Common myeloid progenitor, CD34-positive (primary cell): Measurements from ENCODE around the gene ABCA2.

Source experiments
- CTCF ChIA-PET: fragments of 350-600 bp; sonication (Branson Sonifier 250); formaldehyde crosslinking; loops from one replicate; lab custom pipeline; 2021; ENCODE audit warnings: antibody characterized with exemption; lab: Charles Lee
- POLR2A ChIA-PET: fragments of 350-600 bp; sonication (Branson Sonifier 250); formaldehyde crosslinking; loops from one replicate; lab custom pipeline; 2021; ENCODE audit warnings: antibody characterized with exemption; lab: Charles Lee
- DNase-seq, 3 donors: peaks; one replicate each; pipeline versions ENCODE4 v3.0.0 to v3.0.0-alpha.2; 2013
- H3K27ac ChIP-seq, 2 experiments: 1 replicate in 1 of 2; 2 replicates in 1 of 2; pipeline ENCODE4 v1.7.0; 2013; ENCODE audit warnings: inconsistent platforms in 2 of 2, low read length in 2 of 2, mild to moderate bottlenecking in 2 of 2, low read depth in 1 of 2, moderate library complexity in 1 of 2; ENCODE audit not compliant: severe bottlenecking in 2 of 2, insufficient read depth in 1 of 2, poor library complexity in 1 of 2
- H3K27me3 ChIP-seq, 5 experiments: replicated peaks in 2 of 5; 1 replicate in 3 of 5; 2 replicates in 2 of 5; pipeline versions ENCODE4 v1.6.1 to v1.7.0; 2013; ENCODE audit warnings: low read length in 4 of 5, mild to moderate bottlenecking in 2 of 5, moderate library complexity in 2 of 5, inconsistent platforms in 1 of 5; ENCODE audit not compliant: insufficient read depth in 5 of 5, control insufficient read depth in 4 of 5
- H3K36me3 ChIP-seq, 4 experiments: 1 replicate in 2 of 4; 2 replicates in 2 of 4; pipeline versions ENCODE4 v1.6.1 to v1.7.0; 2013; ENCODE audit warnings: low read length in 3 of 4, control low read depth in 1 of 4, mild to moderate bottlenecking in 1 of 4; ENCODE audit not compliant: control insufficient read depth in 4 of 4, insufficient read depth in 4 of 4
- H3K4me1 ChIP-seq, 4 experiments: 1 replicate in 3 of 4; 2 replicates in 1 of 4; pipeline versions ENCODE4 v1.6.1 to v1.7.1; 2013; ENCODE audit warnings: low read length in 3 of 4, mild to moderate bottlenecking in 3 of 4, control low read depth in 1 of 4, inconsistent platforms in 1 of 4, moderate library complexity in 1 of 4; ENCODE audit not compliant: control insufficient read depth in 4 of 4, insufficient read depth in 4 of 4; ENCODE audit errors: control extremely low read depth in 1 of 4
- H3K4me3 ChIP-seq, 7 experiments: 1 replicate in 4 of 7; 2 replicates in 3 of 7; pipeline versions ENCODE4 v1.5.1 to v1.7.0; 2013; ENCODE audit warnings: mild to moderate bottlenecking in 7 of 7, low read length in 6 of 7, moderate library complexity in 6 of 7, inconsistent platforms in 2 of 7, low read depth in 2 of 7, control low read depth in 1 of 7; ENCODE audit not compliant: insufficient read depth in 4 of 7, control insufficient read depth in 1 of 7; ENCODE audit errors: extremely low read depth in 1 of 7
- H3K9me3 ChIP-seq, 5 experiments: 1 replicate in 4 of 5; 2 replicates in 1 of 5; pipeline versions ENCODE4 v1.6.1 to v1.7.1; 2013; ENCODE audit warnings: low read length in 4 of 5, mild to moderate bottlenecking in 2 of 5, inconsistent platforms in 1 of 5, low read depth in 1 of 5, moderate library complexity in 1 of 5; ENCODE audit not compliant: control insufficient read depth in 4 of 5, insufficient read depth in 2 of 5; ENCODE audit errors: control extremely low read depth in 1 of 5
- WGBS: methylation state at CpG from one replicate; pipeline ENCODE4 v1.1.5; 2013; ENCODE audit not compliant: insufficient coverage; 5-methylcytosine and 5-hydroxymethylcytosine counted together

ABCA2 gene

GRCh38 chr9:137055385-137056364 lies 27.6 kb upstream of the ABCA2 start:
- Histone ChIP-seq H3K4me1 (peaks cover 0 to 33% (median 21%) of the 10 kb centered on the region in 4 experiments), H3K9me3 (no peaks in the 10 kb centered on the region), H3K4me3 (no peak overlapping the region), H3K36me3 (no peaks in the 10 kb centered on the region), H3K27ac (no peak overlapping the region), H3K27me3 (peaks cover 0 to 55% (median 18%) of the 10 kb centered on the region in 5 experiments)
- POLR2A ChIA-PET = no interaction called here
- CTCF ChIA-PET = interaction anchor here (0.7 to 7.8 kb wide), 4 partner anchors 9 to 26 kb away, joined by 4 to 76 read pairs (median 7); partner anchors contain the start of gene SAPCD2
- DNase-seq = no peak
- WGBS = 80% methylated on average over 22 of the region's 28 CpGs

GRCh38 chr9:137054932-137055384 lies 26.9 kb upstream of the ABCA2 start:
- Histone ChIP-seq H3K36me3 (no peaks in the 10 kb centered on the region), H3K4me3 (no peak overlapping the region), H3K9me3 (no peaks in the 10 kb centered on the region), H3K27me3 (peaks cover 0 to 62% (median 21%) of the 10 kb centered on the region in 5 experiments), H3K27ac (no peak overlapping the region), H3K4me1 (peaks cover 0 to 28% (median 21%) of the 10 kb centered on the region in 4 experiments)
- ChIA-PET POLR2A (no interaction called here), CTCF (interaction anchor here (1.5 to 7.8 kb wide), 2 partner anchors 8 to 13 kb away, joined by 9 to 76 read pairs; partner anchors contain the start of gene SAPCD2)
- no peak for DNase-seq
- WGBS = 98% methylated on average over 17 of the region's 17 CpGs

- Histone ChIP-seq H3K27ac (no peak within 1 kb of the TSS), H3K4me1 (peaks cover 0 to 28% (median 23%) of the 10 kb centered on the region in 4 experiments), H3K9me3 (no peaks in the 10 kb centered on the region), H3K27me3 (peaks cover 0 to 69% (median 22%) of the 10 kb centered on the region in 5 experiments), H3K4me3 (peak within 1 kb of the TSS in 5 of 7 experiments; percentile 20 to 52 (median 25)), H3K36me3 (no peaks in the 10 kb centered on the region)
- DNase-seq = peak in 1 of 3 donors; percentile 18
- CTCF ChIA-PET = interaction anchor here (7.8 kb wide), 1 partner anchor 14 kb away, joined by 76 read pairs; the partner anchor contains the start of gene SAPCD2
- POLR2A ChIA-PET = no interaction called here
- 22% methylated on average over 61 of the region's 90 CpGs for WGBS
These were observed 26.2 kb upstream of the ABCA2 start, which contains the start of gene ENTPD2 for GRCh38 chr9:137053944-137054931. ENTPD2 (minus strand) TSS chr9:137054061; CDS start chr9:137053997, 64 bp downstream.

GRCh38 chr9:137052998-137053943 lies 25.2 kb upstream of the ABCA2 start:
- peak overlapping the region in 5 of 7 experiments; percentile 20 to 52 (median 25) for H3K4me3 ChIP-seq
- POLR2A ChIA-PET = no interaction called here

GRCh38 chr9:137052293-137052692 lies 24.3 kb upstream of the ABCA2 start:
- Histone ChIP-seq H3K36me3 (no peaks in the 10 kb centered on the region), H3K4me3 (no peak overlapping the region), H3K9me3 (no peaks in the 10 kb centered on the region), H3K27ac (no peak overlapping the region), H3K4me1 (peaks cover 0 to 16% (median 15%) of the 10 kb centered on the region in 4 experiments), H3K27me3 (peaks cover 0 to 84% (median 26%) of the 10 kb centered on the region in 5 experiments)
- POLR2A ChIA-PET = no interaction called here
- CTCF ChIA-PET = interaction anchor here (0.5 to 1.9 kb wide), 5 partner anchors 9 to 174 kb away, joined by 3 to 11 read pairs (median 4); no protein-coding TSS in a partner anchor
- DNase-seq = no peak
- WGBS = 90% methylated on average over 5 of the region's 8 CpGs

More at GRCh38 chr9:137052998-137053943, 25.2 kb upstream of the ABCA2 start:
- CTCF ChIA-PET = interaction anchor here (0.5 to 1.9 kb wide), 4 partner anchors 8 to 173 kb away, joined by 3 to 11 read pairs (median 6); no protein-coding TSS in a partner anchor
- H3K4me1 ChIP-seq = peaks cover 0 to 21% (median 16%) of the 10 kb centered on the region in 4 experiments
- H3K9me3 ChIP-seq = no peaks in the 10 kb centered on the region
- H3K36me3 ChIP-seq = no peaks in the 10 kb centered on the region
- DNase-seq = peak in 1 of 3 donors; percentile 22
- WGBS = 4% methylated on average over 49 of the region's 71 CpGs
- H3K27ac ChIP-seq = no peak overlapping the region
- peaks cover 0 to 77% (median 24%) of the 10 kb centered on the region in 5 experiments for H3K27me3 ChIP-seq
